M059J (cell line): ENCODE data around the gene CPTP. TPM values are rescaled to one million over a fixed set of nuclear protein-coding genes. Genes with fewer than 3 reads are reported as not detected.

Experiments
- DNase-seq: peaks from one replicate; pipeline ENCODE4 v3.0.0-alpha.2; 2012; ENCODE audit warnings: low read depth
- total RNA-seq: library from RNA; depleted of rRNA; stranded (reverse); fragments of >200 nt; shearing (Covaris generic); gene quantifications from 2 replicates; pipeline ENCODE4 v1.2.3, GENCODE V29; 2014

Gene CPTP
- total RNA-seq, 1 experiment from 2014 or later, result 35.1 TPM

DNA sequence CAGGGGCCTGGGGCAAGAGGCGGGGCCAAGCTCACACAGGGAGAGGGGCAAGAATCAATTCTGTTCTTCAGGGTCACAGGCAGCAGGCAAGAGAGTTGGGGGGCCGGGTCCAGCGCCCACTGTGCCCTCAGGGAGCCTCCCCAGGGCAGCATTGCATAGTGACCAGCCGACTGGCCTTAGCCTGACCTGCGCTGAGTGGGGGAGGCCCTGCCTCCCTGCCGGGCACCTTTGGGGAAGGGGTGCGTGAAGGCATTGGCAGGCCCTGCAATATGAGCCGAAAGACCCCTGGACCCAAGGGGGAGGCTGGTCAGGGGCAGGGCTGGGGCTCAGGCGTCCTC lies 32.2 kb upstream of the CPTP start:
- no peak for DNase-seq

DNA sequence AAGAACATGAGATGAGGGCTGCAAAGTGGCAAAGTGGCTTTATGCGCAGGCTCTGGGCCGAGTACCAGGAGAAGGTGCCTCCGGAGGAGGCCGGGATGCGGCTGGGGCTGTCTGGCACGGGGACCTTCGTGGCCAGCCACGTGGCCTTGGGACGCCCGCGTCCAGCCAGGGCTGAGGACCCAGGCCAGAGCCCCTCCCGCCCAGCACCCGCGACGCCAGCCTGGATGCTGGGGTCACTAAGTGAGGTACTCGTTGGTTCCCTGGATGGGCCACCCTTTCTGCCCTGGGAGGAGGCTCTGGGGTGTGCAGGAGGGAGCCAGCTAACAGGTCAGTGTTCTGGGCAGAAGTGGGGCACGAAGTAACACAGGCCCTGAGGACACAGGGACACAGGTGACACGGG lies 31.8 kb upstream of the CPTP start:
- no peak for DNase-seq

DNA sequence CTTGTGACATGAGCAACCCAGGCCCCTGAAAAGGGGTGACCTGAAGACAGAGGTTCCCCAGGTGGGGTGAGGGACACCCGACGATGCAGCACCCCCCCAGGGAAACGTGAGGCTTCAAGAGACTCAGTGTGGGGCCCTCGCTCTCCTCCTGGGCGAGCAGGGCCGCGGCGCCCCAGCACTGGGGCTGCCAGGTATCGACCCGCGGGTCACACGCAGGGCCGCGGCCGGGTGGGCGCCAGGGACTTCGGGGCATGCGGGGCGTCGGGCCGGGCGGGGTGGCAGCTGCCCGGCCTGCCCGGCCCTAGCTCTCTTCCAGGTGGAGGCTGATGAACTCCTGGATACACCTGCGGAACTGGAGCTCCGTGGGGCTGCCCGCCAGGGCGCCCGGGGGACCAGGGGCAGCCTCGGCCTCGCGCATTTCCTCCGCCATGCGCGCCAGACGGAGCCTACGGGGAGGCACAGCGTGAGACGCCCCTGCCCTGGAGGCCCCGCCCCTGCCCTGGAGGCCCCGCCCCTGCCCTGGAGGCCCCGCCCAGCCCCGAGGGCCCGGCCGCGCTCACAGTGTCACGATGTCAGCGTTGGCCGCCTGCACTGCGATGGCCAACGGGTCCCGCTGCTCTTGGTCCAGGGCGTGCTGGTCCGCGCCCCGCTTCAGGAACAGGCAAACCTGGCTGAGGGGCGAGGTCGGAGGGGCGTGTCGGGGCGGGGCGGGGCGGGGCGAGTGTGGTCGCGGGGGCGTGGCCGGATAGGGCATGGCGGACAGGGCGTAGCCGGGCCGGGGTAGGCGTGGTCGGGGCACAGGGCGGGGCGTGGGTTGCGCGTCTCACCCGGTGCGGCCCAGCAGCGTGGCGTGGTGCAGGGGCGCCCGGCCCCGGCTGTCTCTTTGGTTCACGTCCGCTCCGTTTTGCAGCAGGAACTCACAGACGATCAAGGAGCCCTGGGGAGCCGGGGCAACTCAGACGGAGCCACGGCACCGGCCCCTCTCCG lies 31.0 kb upstream of the CPTP start:
- no peak for DNase-seq

DNA sequence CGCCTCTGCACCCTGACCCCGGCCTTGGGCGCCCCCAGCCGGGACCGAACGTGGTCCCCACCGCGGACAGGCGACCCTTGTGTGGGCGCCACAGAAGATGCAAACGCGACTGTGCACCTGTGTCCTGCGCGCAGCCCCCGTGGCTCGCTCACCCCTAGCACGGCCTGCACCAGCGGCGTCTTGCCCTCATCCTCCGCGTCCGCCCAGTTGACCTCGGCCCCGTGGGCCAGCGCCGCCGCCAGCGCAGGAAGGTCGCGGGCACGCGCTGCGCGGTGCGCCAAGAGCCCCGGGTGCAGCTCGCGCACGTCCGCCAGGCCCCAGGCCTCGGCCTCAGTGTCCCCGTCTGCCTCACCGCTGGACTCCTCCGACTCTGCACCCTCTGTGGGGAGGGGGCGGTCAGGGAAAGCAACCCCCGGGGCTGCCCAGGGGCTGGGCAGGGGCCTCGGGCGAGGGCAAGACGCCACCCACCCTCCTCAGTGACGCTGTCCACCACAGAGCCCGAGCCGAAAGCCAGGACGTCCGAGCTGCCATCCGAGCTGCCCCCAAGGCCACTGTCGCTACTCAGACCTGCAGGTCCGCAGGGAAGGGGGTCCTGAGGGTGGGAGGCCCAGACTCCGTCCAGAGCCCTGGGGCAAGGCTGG lies 30.2 kb upstream of the CPTP start:
- DNase-seq, result no peak

DNA sequence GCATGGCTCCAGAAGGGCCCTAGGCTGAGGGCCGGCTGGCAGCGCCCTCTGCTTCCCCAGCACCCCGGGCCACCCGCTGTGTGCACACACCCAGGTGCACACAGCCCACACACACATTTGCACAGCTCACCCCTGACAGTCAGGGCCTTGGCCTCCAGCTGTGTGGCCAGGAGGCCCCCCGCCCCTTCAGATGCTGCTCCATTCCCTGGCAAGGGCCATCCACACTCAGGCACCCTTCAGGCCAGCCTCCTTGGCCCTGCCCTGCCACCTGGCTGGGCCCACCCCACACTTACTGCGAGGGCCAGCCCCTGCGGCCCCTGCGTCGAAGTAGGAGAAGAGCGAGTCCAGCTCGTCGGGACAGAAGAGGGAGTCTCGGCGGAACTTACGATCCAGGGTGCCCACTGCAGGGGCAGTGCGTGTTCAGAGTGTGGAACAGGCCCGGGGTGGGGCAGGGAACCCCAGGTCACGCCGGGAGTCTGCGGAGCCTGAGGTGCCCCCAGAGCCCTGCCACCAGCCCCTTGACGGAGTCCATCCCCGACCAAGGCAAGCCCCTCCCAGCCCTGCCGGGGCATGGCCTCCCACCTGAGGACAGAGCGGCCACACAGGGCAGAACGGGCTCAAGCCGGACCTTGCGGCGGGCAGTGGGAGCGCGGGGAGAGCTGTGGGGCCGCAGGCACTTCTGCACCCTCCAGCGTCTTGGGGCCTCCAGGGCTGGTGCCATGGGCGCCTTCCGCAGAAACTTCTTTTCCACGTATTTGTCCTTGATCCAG lies 29.3 kb upstream of the CPTP start:
- no peak for DNase-seq

DNA sequence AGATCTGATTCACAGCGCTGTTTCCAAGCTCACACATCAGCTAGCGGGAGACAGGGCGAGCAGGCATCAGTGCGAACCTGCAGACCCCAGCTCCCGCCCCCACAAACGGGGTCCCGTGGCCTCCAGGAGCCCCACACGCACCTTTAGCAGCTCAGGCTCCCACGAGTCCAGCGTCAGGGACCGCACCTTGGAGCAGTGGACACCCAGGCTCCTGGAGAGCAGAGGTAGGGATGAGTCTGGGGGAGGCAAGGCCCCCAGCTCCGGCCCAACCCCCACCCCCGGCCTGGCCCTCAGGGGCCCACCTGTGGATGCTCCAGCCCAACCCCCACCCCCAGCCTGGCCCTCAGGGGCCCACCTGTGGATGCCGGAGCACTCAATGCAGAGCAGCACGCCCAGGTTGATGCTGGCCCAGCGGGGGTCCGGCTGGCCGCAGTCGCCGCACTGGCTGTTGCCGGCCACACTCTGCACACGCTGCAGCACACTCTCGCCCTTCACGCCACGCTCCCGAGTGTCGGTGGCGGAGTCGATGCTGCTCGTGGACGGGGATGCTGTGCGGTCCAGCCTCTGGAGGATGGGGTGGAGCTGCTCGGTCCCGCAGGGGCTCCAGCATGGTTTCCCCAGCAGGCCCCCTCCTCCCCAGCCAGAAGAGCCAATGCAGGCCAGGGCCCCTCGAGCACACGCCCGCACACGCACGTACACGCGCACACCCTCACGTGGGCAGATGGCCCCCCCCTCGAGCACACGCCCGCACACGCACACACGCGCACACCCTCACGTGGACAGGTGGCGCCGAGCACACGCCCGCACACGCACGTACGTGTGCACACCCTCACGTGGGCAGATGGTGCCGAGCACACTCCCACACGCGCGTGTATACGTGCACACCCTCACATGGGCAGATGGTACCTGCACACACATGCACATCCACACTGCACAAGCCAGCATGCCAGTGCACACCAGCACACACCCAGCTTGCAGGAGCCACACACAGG lies 28.2 kb upstream of the CPTP start:
- DNase-seq, result no peak

DNA sequence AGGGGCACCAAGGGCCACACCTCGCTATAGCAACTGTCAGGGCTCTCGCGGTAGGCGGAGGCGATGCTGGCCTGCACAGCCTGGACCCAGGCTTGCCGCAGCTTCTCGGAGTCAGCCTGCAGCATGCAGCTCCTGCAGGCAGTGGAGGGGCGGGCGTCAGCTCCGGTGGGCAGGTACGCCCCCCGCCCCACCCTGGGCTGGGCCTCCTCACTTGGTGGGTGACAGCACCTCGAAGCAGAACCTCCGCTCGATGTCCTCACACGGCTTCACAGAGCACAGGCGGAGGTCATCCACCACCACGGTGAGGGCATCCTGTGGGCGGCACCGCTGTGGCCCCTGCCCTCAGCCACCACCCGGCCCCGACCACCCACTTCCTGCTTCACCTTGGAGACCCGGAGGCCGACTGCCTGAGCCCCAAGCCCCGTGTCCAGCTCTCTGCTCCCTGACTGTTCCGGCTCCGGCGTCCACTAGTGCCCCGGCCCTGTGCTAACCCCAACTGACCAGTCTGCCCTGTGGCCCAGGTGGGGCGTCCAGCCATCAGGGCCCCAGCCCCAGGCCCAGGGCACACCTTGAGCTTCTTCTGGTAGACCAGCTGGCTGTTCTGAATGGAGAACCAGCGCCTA lies 26.7 kb upstream of the CPTP start:
- DNase-seq, result no peak

DNA sequence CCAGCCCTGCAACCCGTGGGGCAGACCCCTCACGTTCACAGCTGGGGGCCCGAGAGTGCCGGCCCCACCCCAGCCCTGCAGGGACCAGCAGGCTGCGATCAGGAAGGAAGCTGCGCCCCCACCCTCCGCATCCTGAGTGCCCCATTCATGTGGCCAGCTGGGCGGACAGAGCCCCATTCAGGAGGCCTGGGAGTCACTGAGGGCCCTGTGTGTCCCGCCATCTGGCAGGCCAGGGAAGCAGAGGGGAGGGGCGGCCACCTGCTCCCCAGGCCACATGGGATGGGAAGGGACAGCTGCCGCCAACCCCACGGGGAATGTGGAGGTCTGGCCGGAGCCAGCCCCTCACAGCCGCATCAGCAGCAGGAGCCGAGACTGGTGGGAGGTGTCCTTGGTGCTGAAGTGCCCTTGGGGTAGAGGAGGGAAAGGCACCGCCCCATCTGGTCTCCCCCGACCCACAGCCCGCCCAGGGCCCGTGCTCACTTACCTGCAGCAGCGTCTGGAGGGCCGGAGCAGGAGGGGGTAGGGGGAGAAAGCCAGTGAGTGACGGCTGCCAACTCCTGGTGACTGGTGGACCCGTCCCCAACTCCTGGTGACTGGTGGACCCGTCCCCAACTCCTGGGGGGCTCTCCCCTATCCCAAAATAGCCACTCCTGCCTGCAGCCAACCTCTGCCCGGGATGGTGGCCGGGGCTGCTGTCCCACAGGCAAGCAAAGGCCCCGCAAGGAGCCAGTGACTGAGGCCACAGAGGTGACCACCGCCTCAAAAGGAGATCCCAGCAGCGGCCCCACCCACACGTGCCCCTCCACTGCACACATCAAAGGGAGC lies 25.5 kb upstream of the CPTP start:
- no peak for DNase-seq

DNA sequence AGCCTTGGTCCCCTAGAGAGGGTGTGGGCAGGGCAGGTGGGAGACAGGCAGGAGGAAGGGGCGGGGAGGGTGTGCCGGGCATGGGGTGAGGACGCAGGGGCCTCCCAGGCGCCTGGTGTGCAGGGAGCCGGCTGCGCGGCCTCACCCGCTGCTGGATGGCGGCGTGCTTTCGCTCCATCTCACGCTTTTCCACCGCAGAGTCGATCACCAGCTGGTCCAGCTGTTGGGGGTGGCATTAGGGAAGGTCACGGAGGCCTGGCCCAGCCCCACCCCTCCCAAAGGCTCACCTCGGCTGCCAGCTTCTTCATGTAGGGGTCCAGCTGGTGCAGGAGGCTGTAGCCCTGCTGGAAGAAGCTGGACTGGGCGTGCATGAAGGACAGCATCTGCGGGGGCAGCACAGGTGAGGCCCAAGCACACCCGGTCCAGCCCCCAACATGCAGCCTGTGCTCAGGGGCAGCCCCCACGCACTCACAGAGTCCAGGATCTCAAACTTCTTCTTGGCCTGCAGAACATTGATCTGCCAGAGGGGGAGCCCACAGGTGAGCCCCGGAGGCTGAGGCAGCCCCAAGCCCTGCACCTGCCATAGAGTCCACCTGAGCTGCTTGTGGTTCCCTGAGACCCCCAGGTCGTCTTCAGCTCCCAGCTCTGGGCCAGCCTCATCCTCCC lies 24.8 kb upstream of the CPTP start:
- DNase-seq, result no peak

DNA sequence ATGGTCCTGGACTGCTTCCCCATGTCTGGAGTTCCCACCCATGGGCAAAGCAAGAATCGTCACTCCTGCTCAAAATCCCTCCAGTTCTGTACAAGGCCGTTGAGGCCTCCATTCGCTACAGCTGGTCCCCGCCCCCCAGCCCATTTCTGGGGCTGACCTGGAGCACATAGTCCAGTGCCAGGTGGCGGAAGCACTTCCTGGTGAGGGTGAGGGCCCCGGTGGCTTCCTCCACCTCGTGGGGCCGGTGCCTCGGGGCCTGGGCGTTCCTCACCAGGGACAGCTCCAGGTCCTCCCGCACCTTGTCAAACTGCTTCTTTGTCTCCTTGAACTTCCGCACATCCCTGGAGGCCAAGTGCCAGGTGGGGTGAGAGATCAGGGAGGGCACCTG lies 24.3 kb upstream of the CPTP start:
- no peak for DNase-seq

DNA sequence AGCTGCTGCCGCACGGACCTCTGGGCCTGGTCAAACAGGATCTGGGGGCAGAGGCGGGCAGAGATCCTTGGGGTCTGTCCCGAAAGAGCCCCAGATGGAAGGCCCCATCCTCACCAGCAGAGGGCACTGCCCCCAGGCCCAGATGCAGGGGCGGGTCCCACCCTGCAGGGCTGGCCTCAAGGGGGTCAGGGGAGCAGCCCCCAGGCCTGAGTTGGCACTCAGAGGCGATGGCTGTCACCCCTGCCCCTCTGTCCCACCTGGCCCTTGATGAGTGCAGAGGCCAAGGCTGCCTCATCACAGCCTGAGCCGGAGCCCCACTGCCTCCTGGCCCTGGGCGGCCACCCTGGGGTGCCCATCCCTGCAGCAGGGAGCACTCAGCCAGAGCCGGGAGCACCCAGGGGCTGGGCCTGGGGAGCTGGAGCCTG lies 22.6 kb upstream of the CPTP start:
- DNase-seq, result no peak

DNA sequence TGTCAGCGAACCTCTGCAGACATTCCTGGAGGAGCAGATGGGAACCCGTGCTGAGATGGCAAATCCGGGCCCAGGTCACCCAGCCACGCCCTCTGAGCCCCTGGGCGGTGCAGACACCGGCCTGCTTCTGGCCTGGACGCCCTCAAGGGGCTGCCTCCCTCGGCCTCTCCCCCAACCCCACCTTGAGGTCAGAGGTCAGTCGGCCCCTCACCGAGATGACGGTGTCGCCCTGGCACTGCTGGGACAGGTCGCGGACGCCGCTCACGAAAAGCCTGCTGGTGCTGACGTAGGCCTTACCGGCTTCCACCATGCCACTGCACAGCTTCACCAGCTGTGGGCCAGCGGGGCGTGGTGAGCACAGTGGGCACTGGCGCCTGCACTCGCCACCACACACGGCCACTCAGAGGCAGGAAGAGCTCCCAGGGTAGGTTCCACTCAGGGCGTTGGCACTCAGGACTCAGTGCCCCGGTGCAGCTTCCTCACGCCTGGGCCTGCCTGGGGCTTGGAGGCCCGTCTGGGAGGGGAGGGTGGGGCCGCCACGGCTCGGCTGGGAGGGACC lies 21.6 kb upstream of the CPTP start:
- peak; percentile 18 for DNase-seq

DNA sequence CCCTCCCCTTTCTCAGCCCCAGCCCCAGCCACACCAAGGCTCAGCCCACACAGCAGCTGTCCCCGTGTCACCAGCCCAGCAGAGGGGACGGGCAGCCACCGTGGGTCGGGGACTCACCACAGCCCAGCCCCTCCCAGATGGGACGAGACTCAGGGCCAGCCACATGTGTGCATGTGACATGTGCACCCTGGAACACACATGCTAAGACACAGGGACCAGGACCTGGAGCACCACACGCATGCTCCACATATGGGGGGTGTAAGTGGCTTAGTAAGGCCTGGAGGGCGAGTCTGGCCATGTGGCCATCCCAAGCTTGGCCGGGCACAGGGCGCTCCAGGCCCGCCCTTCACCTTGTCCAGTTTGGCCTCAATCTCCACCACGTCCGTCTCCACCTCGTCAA lies 20.9 kb upstream of the CPTP start:
- DNase-seq, result no peak

DNA sequence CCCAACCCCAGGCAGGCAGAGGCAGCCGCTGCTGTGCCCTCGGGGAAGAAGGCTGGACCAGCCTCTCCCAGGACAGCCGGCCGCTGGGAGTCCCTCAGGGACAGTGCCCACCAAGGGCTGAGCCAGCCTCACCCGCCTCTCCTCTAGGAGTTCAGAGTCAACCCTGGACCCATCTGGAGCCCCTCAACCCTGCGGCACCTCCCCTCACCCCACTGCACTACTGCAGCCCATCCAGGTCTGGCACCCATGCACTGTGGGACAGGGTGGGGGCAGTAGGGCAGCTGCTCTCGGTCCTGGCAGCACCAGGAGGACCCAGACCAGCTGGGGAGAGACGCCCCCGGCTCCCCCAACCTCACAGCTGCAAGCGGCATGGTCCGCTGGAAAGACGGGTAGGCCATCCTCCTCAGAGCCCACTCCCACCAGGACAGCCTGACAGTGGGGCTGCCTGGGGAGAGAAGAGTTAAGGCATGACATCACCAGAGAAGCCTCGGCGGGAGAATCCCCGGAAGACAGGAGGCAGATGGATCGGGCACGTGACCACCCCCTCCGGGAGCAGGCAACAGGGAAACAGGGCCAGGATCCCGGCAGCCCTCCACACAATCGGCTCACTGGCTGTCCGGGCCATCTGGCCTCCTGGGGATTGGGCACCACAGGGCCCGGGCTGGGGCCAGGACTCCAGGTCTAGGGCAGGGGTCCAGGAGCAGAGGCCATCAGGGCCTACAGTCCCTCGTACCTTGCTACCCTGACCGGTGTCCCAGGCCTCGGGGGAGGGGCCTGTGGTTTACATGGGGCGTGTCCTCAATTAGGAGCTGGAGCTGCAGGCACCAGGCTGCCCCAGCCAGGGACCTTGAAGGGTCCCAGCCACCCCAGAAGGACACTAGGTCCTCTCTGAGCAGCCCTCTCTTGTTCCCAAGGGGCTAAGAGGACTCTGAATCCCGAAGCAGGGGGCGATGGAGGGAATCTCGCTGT lies 20.0 kb upstream of the CPTP start:
- peak; percentile 58 for DNase-seq

DNA sequence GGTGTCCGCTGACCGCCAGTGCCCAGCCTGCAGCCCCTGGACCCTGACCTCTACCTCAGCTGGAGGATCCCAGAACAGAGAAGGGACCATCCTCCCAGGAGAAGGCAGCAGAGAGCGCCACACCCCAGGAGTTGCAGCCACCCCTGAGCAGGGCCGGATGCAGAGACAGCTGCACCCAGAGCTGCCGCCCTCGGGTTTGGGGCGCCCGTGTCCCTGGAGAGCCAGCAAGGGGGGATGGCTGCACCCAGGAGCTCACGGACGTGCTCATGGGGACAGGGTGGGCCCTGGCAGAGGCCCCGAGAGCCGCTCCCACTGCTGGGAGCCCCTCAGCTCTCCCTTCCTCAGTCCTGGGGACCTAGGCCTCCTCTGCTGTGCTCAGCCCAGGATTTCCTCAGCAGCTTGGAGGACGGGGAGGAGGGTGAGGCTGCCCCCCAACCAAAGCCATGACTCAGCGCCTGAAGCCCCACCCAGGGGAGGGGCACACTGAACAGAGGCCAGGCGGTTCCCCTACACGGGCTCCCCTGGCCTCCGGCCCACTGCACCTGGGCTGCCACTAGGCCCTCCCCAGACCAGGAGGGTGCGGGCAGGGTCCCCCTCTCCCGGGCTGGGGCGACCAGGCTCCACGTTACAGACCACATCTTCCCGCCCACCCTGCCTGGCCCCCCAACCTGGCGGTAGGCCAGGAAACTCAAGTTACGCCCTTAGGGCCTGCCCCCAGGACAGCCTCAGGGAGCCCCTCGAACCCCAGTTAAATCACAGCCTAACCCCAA lies 19.1 kb upstream of the CPTP start:
- peak; percentile 70 for DNase-seq

DNA sequence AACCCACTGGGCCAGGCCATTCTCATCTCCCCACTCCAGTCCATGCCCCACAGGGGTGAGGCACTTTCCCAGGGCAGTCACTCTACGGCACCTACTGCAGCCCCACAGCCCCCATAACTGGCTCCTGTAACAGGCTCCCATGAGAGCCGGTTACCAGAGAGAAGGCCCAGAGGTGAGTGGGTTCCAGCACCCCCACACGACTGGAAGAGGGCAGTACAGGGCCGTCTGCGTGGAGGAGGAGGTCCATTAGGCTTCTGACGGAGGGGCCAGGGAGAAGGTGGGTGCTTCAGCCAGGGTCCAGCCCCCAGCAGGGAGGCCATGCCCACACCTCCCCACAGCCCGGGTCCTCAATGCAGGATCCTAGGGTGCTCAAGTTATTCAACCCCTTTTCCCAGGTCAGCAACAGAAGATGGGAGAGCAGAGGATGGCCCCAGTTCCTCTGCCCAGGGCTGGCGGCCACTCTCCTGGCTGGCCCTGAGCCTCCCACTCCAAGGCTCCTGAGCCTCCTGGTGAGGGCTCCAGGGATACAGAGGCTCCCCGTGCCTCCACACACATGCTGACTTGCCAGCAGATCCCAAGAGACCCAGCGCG lies 18.4 kb upstream of the CPTP start:
- no peak for DNase-seq
